ENCODE data around the gene RSPH1.

DNA sequence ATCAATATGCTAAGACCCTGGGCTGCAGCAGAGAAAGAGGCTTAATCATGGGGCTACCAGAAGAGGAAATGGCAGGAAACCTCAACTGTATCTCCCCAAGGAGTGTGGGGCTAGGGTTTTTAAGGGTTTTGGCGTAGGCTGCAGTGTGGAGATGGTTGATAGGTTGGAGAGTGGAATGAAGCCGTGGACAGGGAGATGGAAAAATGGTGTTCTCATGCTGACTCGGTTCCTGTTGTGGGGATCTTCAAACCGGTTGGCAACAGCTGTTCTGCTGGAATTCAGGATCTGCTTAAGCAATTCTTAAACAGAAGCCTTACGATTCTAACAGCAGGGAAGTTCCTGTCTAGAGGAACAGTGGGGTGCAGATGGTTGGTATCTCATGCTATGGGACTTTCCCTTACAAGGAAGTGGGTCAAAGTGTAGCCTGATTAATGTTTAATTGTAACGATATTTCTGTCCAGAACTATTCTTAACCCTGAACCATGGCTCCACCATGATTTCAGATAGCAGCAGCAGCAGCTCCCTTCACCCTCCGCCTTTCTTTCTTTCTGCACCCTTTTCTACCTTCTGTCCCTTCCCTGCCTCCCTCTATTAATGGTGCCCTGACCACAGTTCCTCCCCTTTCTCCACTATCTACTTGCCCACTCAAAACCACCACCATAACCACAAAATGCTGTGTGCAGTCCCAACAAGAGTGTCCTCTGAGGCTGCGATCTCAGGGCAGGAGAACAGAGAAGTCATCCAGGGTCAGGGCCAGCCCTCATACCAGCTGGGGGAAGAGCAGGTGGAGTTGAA lies 30.8 kb downstream of the RSPH1 start:
- TF ChIP-seq CTCF (IDR thresholded peaks at IDR 0.05) (no peak), POLR2A (IDR thresholded peaks at IDR 0.05) (no peak)
